ENCODE data around the gene PTPRK.

PTPRK gene

DNA sequence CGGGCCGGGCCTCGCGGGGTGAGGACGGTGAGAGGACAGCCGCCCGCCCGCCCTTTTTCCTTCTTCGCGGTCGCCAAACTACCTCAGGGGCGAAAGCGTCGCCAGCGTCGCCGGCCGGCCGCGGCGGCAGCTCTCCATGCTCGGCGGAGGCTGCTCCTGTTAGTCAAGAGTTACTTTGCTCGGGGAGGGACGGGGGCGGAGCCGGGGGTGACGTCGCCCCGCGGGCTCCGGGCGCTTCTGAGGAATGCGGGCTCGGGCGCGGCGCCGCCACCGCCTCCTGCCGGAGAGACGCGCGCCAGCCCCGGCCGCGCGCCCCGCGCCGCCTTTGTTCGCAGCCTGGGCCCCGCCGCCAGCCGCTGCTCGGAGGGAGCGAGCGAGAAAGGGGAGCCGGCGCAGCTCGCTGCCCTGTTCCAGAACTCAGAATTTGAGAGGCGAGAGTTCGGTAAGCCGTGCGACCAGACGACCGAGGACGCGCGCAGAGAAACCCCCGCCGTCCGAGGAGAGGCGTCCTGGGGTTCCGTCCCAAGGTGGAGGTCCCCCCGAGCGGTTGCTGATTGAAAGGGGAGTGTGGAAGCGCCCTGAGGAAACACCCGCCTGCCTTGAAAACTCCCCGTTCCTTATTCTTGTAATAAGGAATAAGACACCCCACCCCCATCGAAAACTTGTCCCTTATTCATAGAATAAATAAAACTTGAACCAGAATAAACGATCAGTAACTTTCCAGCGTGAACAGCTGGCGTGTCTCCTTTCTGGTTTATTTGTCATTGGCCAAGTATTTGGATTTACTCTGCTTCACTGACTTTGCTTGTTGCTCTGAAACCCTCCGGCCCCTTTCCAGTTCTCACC lies at the start of gene PTPRK:
Gene PTPRK, minus strand, starts transcription at position 164 of the 846 bp plus-strand sequence. CDS start 241 bp downstream, outside the sequence.
- peak; percentile 69 for DNase-seq

DNA sequence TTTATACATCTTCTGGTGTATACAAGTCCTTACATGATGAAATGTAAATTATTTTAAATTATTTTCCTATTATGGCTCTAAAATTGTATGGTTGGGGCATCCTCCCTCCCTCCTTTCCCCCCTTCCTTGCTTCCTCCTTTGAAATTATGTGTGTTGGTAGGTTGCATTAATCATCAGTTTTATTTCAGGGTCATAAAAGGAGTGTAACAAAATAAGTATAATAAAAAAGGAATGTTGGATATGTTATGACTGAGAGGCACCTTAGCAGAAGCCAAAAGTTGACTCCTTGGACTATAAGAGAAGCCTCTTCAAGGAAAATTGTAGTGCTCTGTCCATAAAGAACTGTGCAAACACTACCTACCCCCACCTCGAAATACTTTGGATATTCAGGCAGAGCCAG lies 46.6 kb upstream of the PTPRK start:
- DNase-seq = no peak

DNA sequence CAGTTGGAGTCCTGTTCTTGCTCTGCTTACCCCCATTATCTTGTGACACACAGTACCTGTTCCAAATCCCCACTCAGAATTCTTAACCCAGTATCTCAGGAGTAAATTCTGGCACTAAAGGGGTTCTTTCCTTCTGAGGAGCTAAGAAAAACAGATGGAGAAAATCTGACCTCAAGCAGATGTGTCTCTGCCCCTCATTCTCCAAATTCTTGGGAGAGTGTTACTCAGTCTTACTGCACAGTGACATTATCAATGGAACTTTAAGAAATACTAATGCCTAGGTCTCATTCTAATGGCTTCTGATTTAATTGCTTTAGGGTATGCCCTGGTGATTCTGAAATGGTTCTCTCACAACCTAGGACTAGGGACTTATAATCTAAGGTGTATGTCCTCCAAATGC lies 40.6 kb upstream of the PTPRK start:
- DNase-seq = no peak

DNA sequence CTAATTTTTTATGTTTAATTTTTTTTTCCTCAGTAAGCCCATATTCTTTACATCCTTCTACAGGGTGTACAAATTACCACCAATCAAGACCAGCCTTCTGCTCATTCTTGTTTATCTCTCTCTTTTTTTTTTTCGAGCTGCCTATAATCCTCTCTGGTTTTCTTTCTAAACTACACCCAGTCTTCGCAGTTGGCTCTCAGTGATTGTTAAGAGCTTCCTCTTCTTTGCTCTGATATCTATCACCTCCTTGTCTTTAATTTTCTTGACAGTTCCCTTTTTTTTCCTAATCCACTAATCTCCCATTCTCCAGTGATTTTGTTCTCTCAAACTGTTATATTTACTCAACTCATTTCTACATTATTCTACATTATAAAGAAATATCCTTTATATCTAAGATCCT lies 38.5 kb upstream of the PTPRK start:
- DNase-seq = no peak

DNA sequence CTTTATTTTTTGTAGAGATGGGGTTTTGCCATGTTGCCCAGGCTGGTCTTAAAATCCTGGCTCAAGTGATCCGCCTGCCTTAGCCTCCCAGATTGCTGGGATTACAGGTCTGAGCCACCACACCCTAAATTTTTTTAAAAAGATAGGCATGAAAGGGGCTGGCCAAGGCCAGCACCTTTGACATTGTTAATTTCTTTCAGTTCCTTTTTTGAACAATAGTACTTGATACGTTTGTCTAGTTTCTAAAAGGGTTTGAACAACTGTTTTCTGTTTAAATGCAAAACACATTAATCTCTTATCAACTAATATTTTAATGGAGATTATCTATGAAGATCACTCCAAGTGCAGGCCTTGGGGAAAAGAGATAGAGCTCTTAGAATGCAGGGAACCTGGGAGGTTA lies 37.6 kb upstream of the PTPRK start:
- no peak for DNase-seq

DNA sequence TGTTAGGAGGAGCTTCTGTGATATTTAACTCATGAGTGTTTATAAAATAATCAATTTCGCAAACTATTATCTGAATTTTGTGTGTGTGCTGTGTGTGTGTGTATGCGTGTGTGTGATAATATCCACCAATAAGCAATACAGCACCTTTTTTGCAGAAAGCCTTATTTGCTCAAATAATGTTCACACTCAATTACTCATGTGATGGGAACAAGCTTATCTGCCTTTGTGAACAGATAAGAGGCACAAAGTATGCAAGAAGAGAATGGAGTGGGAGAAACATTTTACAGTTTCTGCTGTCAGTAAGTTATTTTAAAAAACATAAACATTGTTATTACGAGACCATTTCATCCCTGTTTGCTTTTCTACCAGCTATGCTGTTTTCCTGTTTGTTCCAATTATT lies 36.7 kb upstream of the PTPRK start:
- no peak for DNase-seq

DNA sequence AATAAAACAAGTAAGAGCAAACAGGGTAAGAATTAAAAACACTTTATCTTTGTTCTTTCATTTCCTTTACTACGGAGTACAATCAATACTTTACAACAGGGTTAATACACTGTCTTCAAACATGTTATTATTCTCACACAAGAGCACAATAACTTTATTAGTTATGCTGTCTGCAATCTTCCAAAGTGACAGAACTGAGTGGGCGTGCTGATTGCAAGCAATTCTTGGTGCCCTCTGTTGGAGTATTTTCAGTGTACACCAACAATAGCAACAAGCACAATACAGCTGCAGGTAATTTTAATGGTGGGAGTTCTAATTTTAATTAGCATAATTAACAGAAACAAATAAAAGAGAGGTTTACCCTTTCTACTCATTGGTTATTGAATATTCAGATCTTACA lies 33.9 kb upstream of the PTPRK start:
- DNase-seq = no peak

DNA sequence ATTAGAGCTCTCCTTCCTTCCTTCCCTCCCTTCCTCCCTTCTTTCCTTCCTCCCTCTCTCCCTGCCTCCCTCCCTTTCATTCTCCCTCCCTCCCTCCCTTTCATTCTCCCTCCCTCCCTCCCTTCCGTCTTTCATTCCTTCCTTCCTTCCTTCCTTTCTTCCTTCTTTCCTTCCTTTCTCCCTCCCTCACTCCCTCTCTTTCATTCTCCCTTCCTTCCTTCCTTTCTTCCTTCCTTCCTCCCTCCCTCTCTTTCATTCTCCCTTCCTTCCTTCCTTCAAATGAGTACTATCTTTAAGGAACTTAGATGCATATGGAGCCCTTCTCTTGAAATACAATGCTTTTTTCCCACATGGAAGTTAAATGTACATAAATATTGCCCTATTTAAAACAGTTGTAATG lies 20.9 kb upstream of the PTPRK start:
- DNase-seq = no peak

DNA sequence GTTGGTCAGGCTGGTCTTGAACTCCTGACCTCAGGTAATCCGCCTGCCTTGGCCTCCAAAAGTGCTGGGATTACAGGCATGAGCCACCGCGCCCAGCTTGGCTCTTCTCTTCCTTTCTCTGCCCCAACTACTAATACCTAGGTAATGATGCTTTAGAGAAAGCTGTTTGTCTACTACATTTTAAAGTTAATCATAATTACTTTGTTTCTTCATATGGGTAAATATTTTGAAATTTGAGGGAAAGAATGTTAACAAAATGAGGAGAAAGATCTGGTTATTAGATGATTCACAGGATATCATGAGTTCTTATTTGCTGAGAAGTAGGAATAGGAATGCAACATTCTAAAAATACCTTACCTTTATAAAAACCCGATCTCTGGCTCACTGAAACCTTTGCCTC lies 18.4 kb upstream of the PTPRK start:
- no peak for DNase-seq

DNA sequence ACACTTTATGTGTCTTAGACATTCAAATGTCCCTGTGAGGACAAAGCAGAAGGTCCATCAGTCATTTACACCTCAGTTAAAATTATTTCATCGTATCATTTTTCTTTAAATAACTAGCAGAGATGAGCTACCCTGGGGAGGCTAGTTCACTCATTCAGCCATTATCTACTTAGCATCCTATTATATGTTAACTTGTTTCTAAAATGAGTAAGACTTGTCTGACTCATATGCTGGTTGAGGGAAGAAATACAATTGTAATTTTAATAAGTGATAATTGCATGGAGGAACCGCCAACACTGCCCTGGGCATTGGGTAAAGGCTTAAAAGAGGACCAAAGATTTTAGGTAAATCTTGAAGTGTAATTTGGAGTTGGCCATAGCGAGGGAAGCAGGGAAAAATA lies 12.4 kb upstream of the PTPRK start:
- DNase-seq = no peak

DNA sequence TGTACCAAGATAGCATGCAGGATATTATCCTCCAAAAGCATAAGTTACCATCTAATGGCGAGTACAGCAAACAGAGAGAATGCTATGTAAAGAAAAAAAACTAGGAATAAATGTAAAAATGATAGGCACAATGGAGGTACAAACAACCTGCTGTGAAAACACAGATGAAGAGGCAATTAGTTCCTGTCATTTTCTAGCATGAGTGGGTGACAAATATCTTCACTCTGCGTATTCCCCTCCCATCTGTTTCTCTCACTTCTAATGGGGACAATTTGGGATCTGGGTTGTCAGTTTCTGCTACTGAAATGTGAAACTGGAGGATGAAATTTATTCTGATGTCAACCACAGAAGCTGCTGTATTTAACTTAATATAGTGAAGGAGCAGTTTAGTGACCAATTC lies 11.7 kb upstream of the PTPRK start:
- no peak for DNase-seq

DNA sequence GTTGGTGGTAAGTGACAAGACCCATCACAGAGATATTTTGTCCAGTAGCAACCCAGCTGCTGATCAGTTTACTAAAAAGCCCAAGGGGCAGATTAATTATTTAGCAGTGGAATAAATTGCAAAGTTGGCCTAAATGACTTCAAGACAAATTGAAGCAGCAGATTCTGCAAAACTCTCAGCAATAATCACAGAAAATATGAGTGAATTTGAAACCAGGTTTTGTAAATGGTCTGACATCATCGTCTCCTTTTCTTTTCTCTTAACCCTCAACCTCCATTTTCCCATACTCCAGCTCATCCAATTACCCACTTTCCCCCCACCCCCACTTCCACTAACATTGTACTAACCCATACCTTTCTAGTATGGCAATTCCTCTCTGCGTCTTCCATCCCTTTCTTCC lies 11.3 kb upstream of the PTPRK start:
- DNase-seq = no peak

DNA sequence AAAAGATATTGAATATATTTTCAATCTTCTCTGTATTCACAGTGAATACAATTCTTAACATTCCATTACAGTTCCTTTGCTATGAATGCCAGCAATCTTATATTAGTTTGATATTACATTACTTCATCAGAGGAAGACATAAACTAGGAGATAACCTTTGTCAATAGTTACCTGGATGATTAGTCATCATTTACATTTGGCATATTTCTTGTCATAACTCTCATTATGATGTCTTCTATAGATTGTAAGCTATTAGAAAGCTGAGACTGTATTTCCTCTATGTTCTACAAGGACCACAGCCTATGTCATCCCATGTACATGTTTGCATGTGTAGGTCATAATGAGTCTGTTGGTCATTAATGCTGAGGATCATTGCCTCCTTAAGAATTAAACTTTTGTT lies 7.8 kb upstream of the PTPRK start:
- no peak for DNase-seq

DNA sequence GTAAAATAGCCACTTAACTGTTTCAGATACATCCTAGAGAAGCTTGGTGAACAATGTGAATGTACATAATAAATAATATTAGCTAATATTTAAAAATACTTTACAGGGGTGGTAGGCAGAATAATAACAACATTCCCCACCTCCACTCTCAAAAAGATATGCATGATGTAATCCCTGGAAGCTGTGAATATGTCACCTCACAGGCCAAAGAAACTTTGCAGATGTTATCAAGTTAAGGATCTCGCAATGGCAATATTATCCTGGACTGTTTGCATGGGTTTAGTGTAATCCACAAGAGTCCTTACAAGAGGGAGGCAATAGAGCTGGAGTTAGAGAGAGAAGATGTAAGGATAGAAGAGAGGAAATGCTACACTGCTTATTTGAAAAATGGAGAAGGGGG lies 7.0 kb upstream of the PTPRK start:
- DNase-seq = no peak

DNA sequence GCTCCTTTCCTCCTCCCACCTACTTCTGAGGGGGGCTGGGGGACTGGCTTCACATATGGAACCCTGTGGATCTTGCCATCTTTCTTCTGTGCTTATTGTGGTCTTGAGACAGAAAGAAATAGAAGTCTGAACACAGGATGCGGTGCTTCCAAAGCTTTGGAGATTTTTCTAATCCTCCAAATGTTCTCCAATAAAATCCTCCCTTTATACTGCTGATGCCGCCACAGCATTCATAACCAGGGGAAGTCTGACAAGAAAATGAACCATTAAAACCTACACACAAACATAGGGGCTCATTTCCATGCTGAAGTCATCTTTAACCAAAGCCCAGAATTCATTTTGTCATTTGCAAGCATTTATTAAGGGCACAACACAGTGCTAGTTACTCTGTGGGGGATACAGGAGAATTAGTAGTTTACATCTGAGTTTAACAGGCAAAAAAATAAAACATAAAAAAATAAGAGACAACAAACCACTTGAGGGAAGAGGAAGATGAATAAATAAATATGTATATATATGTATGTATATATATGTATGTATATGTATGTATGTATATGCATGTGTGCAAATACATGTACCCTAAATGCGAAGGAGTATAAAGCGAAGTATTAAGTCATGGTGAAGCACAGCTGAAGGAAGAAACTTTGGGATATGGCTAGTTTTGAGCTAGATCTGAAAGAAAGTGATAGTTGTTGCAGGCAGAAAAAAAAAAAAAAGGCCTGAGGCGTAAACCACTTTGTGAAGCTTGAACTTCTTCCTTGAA lies 5.9 kb upstream of the PTPRK start:
- no peak for DNase-seq

DNA sequence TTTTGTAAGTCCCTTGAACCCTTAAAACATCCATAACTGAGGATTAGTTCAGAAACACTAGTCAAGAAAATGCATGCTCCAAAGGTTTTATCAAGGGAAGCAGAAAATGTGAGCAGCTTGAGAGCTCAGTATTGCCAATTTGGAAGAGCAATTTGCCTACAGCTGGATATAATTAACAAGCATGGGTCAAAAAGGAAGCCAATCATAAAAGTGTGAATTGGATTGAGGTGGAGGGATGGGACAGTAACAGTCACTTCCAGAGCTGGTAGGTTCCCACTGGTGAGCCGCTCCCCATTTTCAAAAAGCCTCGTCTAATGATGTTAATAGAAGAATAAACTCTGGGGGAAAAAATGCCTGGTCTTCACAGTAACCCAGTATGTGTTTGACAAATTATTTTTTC lies 5.0 kb upstream of the PTPRK start:
- no peak for DNase-seq

DNA sequence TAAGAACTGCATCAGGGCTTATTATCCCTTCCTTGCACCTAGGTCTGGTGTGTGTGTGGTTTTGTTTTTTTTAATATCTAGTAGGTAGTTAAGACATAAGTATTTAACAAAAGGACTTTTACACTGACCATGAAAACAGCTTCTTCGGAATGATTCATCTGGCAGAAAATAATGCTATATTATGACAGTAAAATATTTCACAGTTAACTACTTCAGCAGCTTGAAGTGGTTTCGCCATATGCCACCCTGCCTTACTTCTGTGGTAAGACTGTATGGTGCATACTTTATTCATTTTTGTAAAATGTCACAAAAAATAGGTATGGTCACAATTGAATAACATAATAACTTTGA lies 858 bp upstream of the PTPRK start:
- no peak for DNase-seq

DNA sequence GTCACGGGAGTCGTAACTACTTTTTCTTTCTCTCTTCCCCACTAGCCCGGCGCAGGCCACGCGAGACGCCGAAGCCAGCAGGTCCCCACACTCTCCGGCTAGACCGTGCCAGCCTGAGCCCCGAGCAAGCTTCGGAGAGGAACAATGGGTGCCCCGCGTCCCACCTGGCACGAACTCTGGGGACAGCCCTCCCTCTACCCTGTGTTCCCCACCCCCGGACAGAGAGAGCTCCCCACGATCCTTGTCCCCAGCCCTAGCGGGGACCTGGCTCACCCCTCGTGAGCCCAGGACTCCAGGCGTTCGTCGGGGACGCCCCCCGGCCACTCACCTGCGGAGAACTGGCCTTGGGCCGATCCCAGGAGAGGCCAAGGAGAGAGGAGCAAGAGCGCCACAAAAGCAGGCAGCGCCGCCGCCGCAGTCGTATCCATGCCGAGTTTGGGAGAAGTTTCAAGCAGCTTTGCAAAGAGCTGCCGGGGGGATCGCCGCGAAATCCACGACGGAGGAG lies 416 bp downstream of the PTPRK start:
- DNase-seq = no peak

DNA sequence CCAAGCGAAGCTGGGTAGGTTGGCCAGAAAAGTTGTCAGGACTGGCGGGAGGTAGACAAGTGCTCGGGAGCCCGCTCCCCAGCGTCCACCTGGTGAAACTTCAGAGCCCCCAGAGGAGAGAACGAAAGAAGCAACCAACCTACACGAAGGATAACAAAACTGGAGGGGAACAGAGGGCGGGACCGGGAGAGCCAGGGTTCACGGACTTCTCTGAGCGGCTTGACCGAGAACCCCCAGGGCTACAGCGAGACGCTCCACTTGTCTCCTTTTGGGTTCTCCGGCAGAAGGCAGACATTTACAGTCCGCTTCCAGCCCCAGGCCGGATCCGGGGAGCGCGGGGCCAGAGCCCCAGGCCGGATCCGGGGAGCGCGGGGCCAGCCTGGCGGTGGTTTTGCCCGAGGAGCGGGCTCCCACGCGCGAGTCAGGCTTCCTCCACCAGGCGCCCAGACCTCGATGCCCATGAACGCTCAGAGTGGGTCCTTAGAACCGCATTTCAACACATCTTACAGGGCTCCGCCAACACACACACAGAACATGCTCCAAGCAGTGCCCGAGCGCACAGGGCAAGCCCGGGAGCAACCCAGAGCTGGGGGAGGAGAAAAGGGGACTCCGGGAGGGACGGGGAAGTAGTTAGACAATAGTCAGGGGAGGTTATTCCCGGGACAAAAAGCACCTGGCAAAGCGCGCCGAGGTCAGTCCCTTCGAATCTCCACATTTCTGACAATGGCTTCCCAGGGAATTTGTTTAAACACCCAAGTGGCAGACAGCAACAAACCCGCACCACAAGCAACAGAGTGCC lies 1.1 kb downstream of the PTPRK start:
- DNase-seq = peak; percentile 25

DNA sequence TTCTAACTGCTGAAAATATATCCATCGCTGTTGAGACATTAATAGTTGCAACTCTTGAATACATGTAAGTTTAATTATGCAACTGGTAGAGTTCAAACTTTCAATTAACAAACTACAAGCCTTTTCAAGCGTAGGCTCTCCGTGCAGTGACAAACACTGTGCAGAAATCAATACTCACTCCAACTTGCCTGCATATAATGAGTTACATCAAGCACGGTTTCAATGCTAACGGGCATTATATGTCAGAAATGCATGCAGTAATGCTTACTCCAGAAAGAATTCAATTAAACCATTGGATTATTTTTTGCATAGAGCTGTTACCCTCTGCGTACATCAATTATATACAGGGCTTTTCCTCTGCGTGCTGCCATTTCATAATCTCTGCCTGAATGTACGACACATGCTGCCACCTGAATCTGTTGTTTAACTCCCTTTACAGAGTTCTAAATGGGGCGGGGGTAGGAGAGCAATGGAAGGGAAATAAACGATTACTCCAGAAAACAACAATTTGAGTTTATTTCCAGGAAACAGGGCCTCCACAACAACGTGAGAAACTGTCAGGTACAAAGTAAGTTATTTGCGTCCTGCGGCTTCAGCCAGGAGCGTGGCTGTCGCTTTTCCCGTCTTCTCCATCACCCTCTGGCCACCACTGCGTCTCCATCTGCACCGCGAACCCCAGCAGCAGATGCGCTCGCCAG lies 1.8 kb downstream of the PTPRK start:
- DNase-seq = no peak

DNA sequence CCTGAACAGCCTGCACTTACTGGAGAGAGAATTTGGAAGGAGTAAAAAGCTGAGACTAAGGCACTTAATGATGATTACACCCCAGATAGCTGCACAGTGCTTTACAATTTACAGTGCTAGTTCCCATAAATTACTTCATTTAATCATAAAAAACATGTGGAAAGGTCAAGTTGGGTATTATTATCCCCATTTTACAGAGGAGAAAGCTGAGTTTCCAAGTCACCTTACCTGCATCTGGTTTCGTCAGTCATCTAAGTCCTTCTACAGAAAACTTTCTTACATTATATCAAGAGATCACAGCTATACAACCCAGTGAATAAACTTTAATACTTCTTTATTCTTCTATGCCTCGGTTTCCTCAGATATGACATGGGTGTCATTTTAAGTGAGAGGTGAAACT lies 3.3 kb downstream of the PTPRK start:
- no peak for DNase-seq

DNA sequence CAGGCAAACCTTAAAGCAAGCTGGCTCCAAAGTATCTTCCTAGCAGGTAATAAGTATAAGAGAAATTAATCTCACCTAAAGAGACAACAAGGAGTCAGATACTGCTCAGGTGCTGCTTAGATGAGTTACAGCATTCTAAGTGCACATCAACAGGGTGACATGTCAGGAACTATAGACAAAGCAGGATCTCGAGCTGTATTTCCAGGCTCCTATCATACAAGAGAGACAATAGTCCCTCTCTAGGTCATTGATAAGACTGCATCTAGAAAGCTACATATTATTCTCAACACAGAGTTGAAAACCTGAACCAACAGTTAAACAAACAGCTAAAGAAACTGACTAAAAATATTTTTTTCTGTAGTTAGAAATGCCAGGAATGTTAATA lies 3.9 kb downstream of the PTPRK start:
- no peak for DNase-seq

Data from NCI-H1048 (cell line).